Upper lobe of right lung (tissue), 1 donor: ENCODE data around the gene TTC34. TPM values are rescaled to one million over a fixed set of nuclear protein-coding genes. Genes with fewer than 3 reads are reported as not detected.

Experiments
- ATAC-seq: fragments of 200-7000 bp; cut with Tn5 transposase; one replicate; pipeline ENCODE4 v1.9.1; 2020; ENCODE audit warnings: mild to moderate bottlenecking, moderate library complexity
- DNase-seq: peaks from one replicate; pipeline ENCODE4 v3.0.0-alpha.2; 2020
- H3K27ac ChIP-seq: fragments of 200-600 bp; one replicate; pipeline ENCODE4 v1.8.0; 2022
- H3K27me3 ChIP-seq: fragments of 200-600 bp; one replicate; pipeline ENCODE4 v1.8.0; 2022; ENCODE audit warnings: mild to moderate bottlenecking
- H3K36me3 ChIP-seq: fragments of 200-600 bp; one replicate; pipeline ENCODE4 v1.8.0; 2022
- H3K4me1 ChIP-seq: fragments of 200-600 bp; one replicate; pipeline ENCODE4 v1.8.0; 2022
- H3K4me3 ChIP-seq: fragments of 200-600 bp; one replicate; pipeline ENCODE4 v1.8.0; 2022; ENCODE audit warnings: mild to moderate bottlenecking
- H3K9me3 ChIP-seq: fragments of 200-600 bp; one replicate; pipeline ENCODE4 v1.8.0; 2022
- intact Hi-C: fragments of 100-400 bp; cut with DNase I; formaldehyde crosslinking; loops from one replicate; pipeline ENCODE4 v1.11.0; 2022
- total RNA-seq: library from RNA; stranded (reverse); fragmentation: NEBNext Ultra II Directional; extraction: Animal tissue kit (Norgen Biotek cat#: 25700); gene quantifications from one replicate; pipeline ENCODE4 v1.2.1, GENCODE V29; 2021
- TF ChIP-seq, protein P1 (sequence below): fragments of 200-600 bp; IDR thresholded peaks from one replicate; pipeline ENCODE4 v1.8.0; 2022; ENCODE audit warnings: antibody characterized with exemption
- donor health status: DM: no; HTN: yes; CAD: no; lungs with severe emphysema.

The TTC34 gene
- total RNA-seq, 1 donor from 2014 or later = 1.3 TPM

DNA sequence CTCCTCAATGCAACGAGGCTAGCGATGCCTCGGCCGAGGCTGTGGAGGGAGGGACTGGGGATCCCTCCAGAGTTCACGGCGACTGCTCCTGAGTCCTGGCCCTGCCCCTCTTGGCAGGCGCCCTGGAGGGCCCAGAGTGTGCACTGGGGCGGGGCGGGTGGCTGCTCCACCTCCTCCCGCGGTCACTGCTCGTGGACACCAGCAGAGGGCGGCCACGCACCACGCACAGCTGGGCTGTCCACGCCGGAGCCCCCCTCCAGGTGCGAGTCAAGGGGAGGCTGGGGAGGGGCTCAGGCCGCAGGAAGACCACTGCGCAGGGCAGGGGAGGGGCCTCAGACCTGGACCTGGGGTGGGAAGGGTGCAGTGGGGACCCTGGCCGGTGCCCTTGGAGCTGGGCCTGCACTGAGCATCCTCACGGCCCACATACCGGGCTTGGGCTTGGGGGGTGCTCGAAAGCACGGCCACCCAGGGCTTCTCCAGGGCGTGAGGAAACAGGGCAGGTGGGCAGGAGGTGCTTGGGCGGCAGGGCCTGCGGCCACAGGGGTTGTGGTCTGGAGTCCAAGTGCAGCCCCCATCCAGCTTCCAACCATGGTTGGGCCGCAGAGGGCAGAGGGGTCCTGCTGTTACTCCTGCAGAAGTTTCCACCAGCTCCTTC lies 20.6 kb upstream of the TTC34 start:
- Histone ChIP-seq H3K4me3 (no peak overlapping the region), H3K27ac (no peak overlapping the region), H3K27me3 (peaks cover 6% of the 10 kb centered on the region), H3K4me1 (peaks cover 4% of the 10 kb centered on the region), H3K36me3 (no peaks in the 10 kb centered on the region), H3K9me3 (no peaks in the 10 kb centered on the region)
- TF ChIP-seq, protein P1, sequence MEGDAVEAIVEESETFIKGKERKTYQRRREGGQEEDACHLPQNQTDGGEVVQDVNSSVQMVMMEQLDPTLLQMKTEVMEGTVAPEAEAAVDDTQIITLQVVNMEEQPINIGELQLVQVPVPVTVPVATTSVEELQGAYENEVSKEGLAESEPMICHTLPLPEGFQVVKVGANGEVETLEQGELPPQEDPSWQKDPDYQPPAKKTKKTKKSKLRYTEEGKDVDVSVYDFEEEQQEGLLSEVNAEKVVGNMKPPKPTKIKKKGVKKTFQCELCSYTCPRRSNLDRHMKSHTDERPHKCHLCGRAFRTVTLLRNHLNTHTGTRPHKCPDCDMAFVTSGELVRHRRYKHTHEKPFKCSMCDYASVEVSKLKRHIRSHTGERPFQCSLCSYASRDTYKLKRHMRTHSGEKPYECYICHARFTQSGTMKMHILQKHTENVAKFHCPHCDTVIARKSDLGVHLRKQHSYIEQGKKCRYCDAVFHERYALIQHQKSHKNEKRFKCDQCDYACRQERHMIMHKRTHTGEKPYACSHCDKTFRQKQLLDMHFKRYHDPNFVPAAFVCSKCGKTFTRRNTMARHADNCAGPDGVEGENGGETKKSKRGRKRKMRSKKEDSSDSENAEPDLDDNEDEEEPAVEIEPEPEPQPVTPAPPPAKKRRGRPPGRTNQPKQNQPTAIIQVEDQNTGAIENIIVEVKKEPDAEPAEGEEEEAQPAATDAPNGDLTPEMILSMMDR = peak; percentile 57
- ATAC-seq (peak; percentile 78), DNase-seq (no peak)
- intact Hi-C loops = no loop called here

DNA sequence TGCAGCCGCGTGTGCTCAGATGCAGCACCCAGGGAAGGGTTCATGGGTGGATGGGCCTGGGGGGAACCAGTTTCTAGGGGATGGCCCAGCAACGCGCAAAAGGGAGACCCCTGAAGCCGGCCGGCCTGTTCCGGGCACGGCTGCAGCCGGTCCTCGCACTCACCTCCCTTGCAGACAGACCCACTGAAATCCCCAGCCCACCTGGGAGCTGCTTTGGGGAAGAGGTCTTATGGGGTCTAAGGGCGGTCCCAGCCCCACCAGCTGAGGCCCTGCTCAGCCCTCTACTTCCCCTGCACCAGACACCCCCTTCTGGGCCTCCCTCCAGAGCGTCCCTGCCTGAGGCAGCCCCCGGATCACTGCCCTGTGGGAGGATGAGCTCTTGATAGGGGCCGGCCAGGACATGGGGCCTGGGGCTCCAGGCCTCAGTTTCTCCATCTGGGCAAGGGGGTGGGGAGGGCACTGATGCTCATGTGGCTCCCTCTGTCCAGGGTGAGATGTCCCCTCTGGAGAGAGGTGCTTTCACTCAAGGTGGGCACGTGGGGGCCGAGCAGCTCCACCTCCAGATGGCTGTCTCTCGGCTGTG lies 20.0 kb upstream of the TTC34 start:
- Histone ChIP-seq H3K9me3 (no peaks in the 10 kb centered on the region), H3K27me3 (peaks cover 6% of the 10 kb centered on the region), H3K4me3 (no peak overlapping the region), H3K27ac (no peak overlapping the region), H3K36me3 (no peaks in the 10 kb centered on the region), H3K4me1 (peaks cover 4% of the 10 kb centered on the region)
- TF ChIP-seq, protein P1 = no peak
- DNase-seq = no peak
- intact Hi-C loops = no loop called here
- no peak for ATAC-seq

GRCh38 chr1:2820731-2821372 lies 19.4 kb upstream of the TTC34 start:
- H3K27me3 ChIP-seq = peaks cover 6% of the 10 kb centered on the region
- intact Hi-C loops = no loop called here

GRCh38 chr1:2819831-2820730 lies 18.6 kb upstream of the TTC34 start:
- Histone ChIP-seq H3K4me3 (no peak overlapping the region), H3K27ac (no peak overlapping the region), H3K36me3 (no peaks in the 10 kb centered on the region), H3K9me3 (no peaks in the 10 kb centered on the region), H3K27me3 (peaks cover 6% of the 10 kb centered on the region), H3K4me1 (peaks cover 4% of the 10 kb centered on the region)
- DNase-seq (no peak), ATAC-seq (no peak)
- intact Hi-C loops = no loop called here
- TF ChIP-seq, protein P1 = no peak

More at GRCh38 chr1:2820731-2821372, 19.4 kb upstream of the TTC34 start:
- ATAC-seq (no peak), DNase-seq (no peak)
- Histone ChIP-seq H3K4me3 (no peak overlapping the region), H3K36me3 (no peaks in the 10 kb centered on the region), H3K27ac (no peak overlapping the region), H3K4me1 (peaks cover 4% of the 10 kb centered on the region), H3K9me3 (no peaks in the 10 kb centered on the region)
- TF ChIP-seq, protein P1 = no peak

- no peaks in the 10 kb centered on the region for H3K9me3 ChIP-seq
- H3K4me3 ChIP-seq = no peak overlapping the region
- peaks cover 5% of the 10 kb centered on the region for H3K27me3 ChIP-seq
- no peak overlapping the region for H3K27ac ChIP-seq
- DNase-seq (no peak), ATAC-seq (no peak)
- TF ChIP-seq, protein P1 = no peak
- intact Hi-C loops = no loop called here
- no peaks in the 10 kb centered on the region for H3K36me3 ChIP-seq
- H3K4me1 ChIP-seq = peaks cover 4% of the 10 kb centered on the region
Observed at GRCh38 chr1:2819429-2819828, 17.9 kb upstream of the TTC34 start.
